Measurements from ENCODE around the gene SPRY1.

DNA sequence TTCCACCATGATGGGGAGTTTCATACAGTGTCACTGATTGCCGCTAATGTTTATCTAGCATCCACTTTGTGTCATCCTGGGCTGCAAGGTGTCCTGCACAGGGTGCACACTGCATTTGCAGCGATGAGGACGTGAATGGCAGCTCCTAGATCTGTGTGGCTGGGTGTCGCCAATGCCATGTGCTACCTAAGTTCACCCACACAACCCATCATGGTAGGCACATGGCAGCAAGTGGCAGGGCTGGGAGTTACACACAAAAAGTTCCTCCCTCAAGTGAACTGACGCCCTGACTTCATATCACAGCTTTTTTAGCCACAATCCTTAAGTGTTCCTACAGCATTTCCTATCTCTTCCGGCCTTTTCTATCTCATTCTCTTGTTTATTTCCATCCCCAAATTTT is 45.9 kb upstream of the SPRY1 start:
- TF ChIP-seq POLR2A (IDR thresholded peaks at IDR 0.05; ENCODE audit: low read depth, low read length): no peak
- no peak for TF ChIP-seq TAF1 (IDR thresholded peaks at IDR 0.05; ENCODE audit: low read depth, low read length)
- TF ChIP-seq SPI1 (IDR thresholded peaks at IDR 0.05; ENCODE audit: low read depth, low read length): no peak
- TF ChIP-seq POLR2AphosphoS5 (IDR thresholded peaks at IDR 0.05; ENCODE audit: low read depth, low read length): no peak
- TF ChIP-seq PAX5 (IDR thresholded peaks at IDR 0.05; ENCODE audit: insufficient read depth, low read length, severe bottlenecking): no peak
- TF ChIP-seq POU2F2 (IDR thresholded peaks at IDR 0.05; ENCODE audit: low read depth, low read length): no peak
